Right atrium auricular region (tissue), 2 donors: ENCODE data around the gene L1TD1. TPM values are rescaled to one million over a fixed set of nuclear protein-coding genes. Genes with fewer than 3 reads are reported as not detected.

Experiments
- DNase-seq: peaks from one replicate; pipeline ENCODE4 v3.0.0-alpha.2; 2019; ENCODE audit warnings: low spot score
- H3K27ac ChIP-seq, 2 donors: fragments of 200-600 bp; sonication (generic); 1 replicate in 1 of 2; 2 replicates in 1 of 2; pipeline ENCODE4 v1.5.1; 2016 to 2019
- H3K27me3 ChIP-seq, 2 donors: fragments of 200-600 bp; sonication (generic); one replicate each; pipeline versions ENCODE4 v1.5.1 to v1.6.0; 2017 to 2019
- H3K36me3 ChIP-seq: fragments of 200-600 bp; sonication (generic); one replicate; pipeline ENCODE4 v1.5.1; 2016
- H3K4me1 ChIP-seq, 2 donors: fragments of 200-600 bp; sonication (generic); one replicate each; pipeline versions ENCODE4 v1.5.1 to v1.6.0; 2017 to 2019
- H3K4me3 ChIP-seq, 2 donors: fragments of 200-600 bp; sonication (generic); 1 replicate in 1 of 2; 2 replicates in 1 of 2; pipeline ENCODE4 v1.5.1; 2017 to 2019; ENCODE audit warnings: mild to moderate bottlenecking in 1 of 2, moderate library complexity in 1 of 2
- H3K9me3 ChIP-seq, 2 donors: fragments of 200-600 bp; sonication (generic); one replicate each; pipeline ENCODE4 v1.5.1; 2019
- total RNA-seq, 2 donors: library from RNA; depleted of rRNA; stranded (reverse); fragments of >200 nt; gene quantifications; one replicate each; pipeline ENCODE4 v1.1.0, GENCODE V29; 2016
- TF ChIP-seq, protein P1 (sequence below), 2 donors: fragments of 200-600 bp; sonication (generic); IDR thresholded peaks; one replicate each; pipeline ENCODE4 v1.5.1; 2019; ENCODE audit warnings: antibody characterized with exemption in 2 of 2

The L1TD1 gene
- total RNA-seq, 2 donors from 2014 or later = not detected

DNA sequence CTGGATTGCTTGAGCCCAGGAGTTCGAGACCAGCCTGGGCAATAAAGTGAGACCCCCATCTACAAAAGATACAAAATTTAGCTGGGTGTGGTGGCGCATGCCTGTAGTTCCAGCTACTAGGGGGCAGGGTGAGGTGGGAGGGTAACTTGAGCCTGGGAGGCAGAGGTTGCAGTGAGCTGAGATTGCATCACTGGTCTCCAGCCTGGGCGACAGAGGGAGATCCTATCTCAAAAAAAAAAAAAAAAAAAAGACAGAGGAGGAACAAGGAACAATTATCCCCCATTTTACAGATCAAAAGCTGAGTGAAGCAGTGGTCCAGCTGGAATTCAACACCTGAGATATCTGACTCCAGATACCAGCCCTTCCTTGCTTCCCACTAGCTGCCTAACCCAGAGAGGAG lies 34.8 kb downstream of the L1TD1 start:
- H3K36me3 ChIP-seq = no peaks in the 10 kb centered on the region
- no peaks in the 10 kb centered on the region for H3K9me3 ChIP-seq
- TF ChIP-seq, protein P1, sequence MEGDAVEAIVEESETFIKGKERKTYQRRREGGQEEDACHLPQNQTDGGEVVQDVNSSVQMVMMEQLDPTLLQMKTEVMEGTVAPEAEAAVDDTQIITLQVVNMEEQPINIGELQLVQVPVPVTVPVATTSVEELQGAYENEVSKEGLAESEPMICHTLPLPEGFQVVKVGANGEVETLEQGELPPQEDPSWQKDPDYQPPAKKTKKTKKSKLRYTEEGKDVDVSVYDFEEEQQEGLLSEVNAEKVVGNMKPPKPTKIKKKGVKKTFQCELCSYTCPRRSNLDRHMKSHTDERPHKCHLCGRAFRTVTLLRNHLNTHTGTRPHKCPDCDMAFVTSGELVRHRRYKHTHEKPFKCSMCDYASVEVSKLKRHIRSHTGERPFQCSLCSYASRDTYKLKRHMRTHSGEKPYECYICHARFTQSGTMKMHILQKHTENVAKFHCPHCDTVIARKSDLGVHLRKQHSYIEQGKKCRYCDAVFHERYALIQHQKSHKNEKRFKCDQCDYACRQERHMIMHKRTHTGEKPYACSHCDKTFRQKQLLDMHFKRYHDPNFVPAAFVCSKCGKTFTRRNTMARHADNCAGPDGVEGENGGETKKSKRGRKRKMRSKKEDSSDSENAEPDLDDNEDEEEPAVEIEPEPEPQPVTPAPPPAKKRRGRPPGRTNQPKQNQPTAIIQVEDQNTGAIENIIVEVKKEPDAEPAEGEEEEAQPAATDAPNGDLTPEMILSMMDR (IDR thresholded peaks at IDR 0.05) = no peak
- no peak for DNase-seq
- H3K4me3 ChIP-seq = no peak overlapping the region
- H3K27me3 ChIP-seq = no peaks in the 10 kb centered on the region
- no peaks in the 10 kb centered on the region for H3K4me1 ChIP-seq
- H3K27ac ChIP-seq = no peak overlapping the region

DNA sequence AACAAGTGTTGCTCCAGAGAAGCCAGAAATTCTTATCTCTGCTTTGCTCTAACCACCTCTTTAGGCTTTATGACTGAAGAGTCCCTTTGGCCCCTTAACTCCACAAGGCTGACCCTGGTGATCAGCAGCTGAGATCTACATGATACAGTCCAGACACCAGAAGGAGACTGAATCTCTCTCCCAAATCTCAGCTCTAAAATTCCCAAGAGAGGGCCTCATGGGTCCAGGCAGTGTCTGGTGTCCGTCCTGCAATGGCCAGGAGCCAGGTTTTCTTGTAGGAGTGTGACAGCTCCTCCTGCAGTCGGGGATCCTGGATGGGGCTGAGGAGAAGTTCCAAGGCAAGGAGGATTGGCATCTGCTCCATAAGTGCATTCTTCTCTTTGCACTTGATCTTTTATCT lies 35.3 kb downstream of the L1TD1 start:
- DNase-seq = no peak
- TF ChIP-seq, protein P1 (IDR thresholded peaks at IDR 0.05) = no peak

DNA sequence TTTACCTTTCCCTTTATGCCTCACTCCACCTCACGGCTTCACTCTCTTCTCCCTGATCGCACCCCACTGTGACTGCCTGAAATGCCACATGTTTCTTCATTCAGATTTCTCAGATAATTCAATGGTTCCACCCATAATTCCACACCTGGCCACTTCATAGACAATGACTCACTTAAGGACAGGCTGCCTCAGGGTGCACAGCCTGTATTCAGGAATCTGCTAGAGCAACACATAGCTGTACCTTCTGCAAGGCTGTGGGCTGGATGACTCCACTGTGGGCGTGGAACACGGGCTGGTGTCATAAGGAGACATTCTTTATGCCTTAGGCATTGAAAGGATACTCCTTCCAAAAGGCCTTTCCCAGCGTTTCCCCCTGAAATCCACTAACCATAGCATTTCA lies 36.1 kb downstream of the L1TD1 start:
- Histone ChIP-seq H3K27me3 (no peaks in the 10 kb centered on the region), H3K27ac (no peak overlapping the region), H3K36me3 (no peaks in the 10 kb centered on the region), H3K4me1 (no peaks in the 10 kb centered on the region), H3K9me3 (no peaks in the 10 kb centered on the region), H3K4me3 (no peak overlapping the region)
- TF ChIP-seq, protein P1 (IDR thresholded peaks at IDR 0.05) = no peak
- no peak for DNase-seq

More for the DNA sequence above, 35.3 kb downstream of the L1TD1 start:
- Histone ChIP-seq H3K9me3 (no peaks in the 10 kb centered on the region), H3K27ac (no peak overlapping the region), H3K4me1 (no peaks in the 10 kb centered on the region), H3K27me3 (no peaks in the 10 kb centered on the region), H3K36me3 (no peaks in the 10 kb centered on the region), H3K4me3 (no peak overlapping the region)

DNA sequence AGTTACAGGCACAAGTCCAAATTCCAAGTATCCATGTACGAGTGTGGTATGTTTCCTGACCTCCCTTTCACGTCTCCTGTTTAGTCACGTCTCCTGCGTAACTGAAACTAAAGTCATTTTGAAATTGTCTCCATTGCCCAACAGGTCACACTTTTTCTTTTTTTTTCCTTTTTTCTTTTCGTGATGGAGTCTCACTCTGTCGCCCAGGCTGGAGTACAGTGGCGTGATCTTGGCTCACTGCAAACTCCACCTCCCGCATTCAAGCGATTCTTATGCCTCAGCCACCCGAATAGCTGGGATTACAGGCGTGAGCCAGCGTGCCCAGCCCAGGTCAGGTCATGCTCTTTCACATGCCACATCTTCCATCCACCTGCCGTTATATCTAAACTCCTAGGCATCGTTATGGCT lies 38.2 kb downstream of the L1TD1 start:
- no peak for DNase-seq
- Histone ChIP-seq H3K27ac (no peak overlapping the region), H3K4me1 (no peaks in the 10 kb centered on the region), H3K9me3 (no peaks in the 10 kb centered on the region), H3K36me3 (no peaks in the 10 kb centered on the region), H3K4me3 (no peak overlapping the region), H3K27me3 (no peaks in the 10 kb centered on the region)
- TF ChIP-seq, protein P1 (IDR thresholded peaks at IDR 0.05) = no peak

DNA sequence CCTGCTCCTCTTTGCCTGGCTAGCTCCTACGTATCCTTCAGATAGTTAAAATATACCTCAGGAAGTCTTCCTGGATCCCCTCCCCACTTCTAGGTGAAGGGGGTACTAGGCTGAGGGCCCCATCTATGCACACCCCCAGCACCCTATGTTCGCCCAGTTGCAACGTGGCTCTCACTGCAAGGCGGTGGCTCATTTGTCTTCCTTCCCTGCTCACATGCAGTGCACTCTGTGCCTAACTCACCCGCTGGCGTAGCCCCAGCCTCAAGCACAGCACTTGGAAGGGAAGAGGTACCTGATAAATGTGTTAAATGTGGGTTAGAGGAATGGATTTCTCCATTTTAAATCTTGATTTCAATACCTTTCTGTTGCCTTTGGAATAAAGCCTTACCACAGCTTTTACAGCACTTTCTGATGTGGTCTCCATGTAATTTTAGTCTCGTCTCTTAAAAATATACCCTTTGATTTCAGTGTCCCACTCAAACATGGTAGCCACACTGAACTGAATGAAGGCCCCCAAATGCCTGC lies 39.3 kb downstream of the L1TD1 start:
- H3K4me3 ChIP-seq = no peak overlapping the region

More for the DNA sequence above, 39.3 kb downstream of the L1TD1 start:
- no peak for DNase-seq
- no peaks in the 10 kb centered on the region for H3K9me3 ChIP-seq
- no peaks in the 10 kb centered on the region for H3K27me3 ChIP-seq
- H3K27ac ChIP-seq = no peak overlapping the region
- no peaks in the 10 kb centered on the region for H3K36me3 ChIP-seq
- no peaks in the 10 kb centered on the region for H3K4me1 ChIP-seq
- TF ChIP-seq, protein P1 (IDR thresholded peaks at IDR 0.05) = no peak
